Measurements from ENCODE around the gene FAM184A. TPM values are rescaled to one million over a fixed set of nuclear protein-coding genes. Genes with fewer than 3 reads are reported as not detected.

Gene FAM184A
- polyA plus RNA-seq, 1 donor (not counting 4 experiments of a cell fraction or from before 2014, with no cell fraction given), result 0.20 TPM

GRCh38 chr6:119060255-119060907 lies 18.1 kb downstream of the FAM184A start:
- FAIRE-seq (no peak), DNase-seq (ENCODE audit: low read depth, low spot score) (no peak)
- H4K20me1 ChIP-seq (ENCODE audit: control insufficient read depth, extremely low read depth, insufficient read depth, low read length), result no peaks in the 10 kb centered on the region
- no peaks in the 10 kb centered on the region for H3K9me3 ChIP-seq (ENCODE audit: control insufficient read depth, low read depth, low read length)
- dilution Hi-C loops (cut with MboI; ENCODE audit: extremely low pct_ligation_motif_present, low sequenced_read_pairs), result no loop called here
- H3K4me2 ChIP-seq (ENCODE audit: control insufficient read depth, extremely low read depth, insufficient read depth, low read depth, low read length), result no peak overlapping the region
- no peak overlapping the region for H3K4me3 ChIP-seq (ENCODE audit: control insufficient read depth in 2 of 3, extremely low read depth in 1 of 3, insufficient read depth in 2 of 3, low read depth in 1 of 3, low read length in 3 of 3)
- H3K27ac ChIP-seq (ENCODE audit: control insufficient read depth, insufficient read depth, low read length), result no peak overlapping the region
- no peaks in the 10 kb centered on the region for H3K27me3 ChIP-seq (ENCODE audit: control insufficient read depth, extremely low read depth, insufficient read depth, low read length)
- H3K4me1 ChIP-seq (ENCODE audit: control insufficient read depth, extremely low read depth, insufficient read depth, low read length), result no peaks in the 10 kb centered on the region
- H3K9me1 ChIP-seq (ENCODE audit: control insufficient read depth, extremely low read depth, insufficient read depth, low read length), result no peaks in the 10 kb centered on the region
- no peak for TF ChIP-seq EZH2 (IDR thresholded peaks at IDR 0.05; ENCODE audit: low read length)
- no peak for TF ChIP-seq CTCF (optimal IDR thresholded peaks at IDR 0.05 in 1 of 3, IDR thresholded peaks at IDR 0.05 in 1 of 3, conservative IDR thresholded peaks at IDR 0.05 in 1 of 3; ENCODE audit: extremely low read depth in 1 of 3, insufficient read depth in 2 of 3, low read length in 3 of 3)
- H3K36me3 ChIP-seq (ENCODE audit: control insufficient read depth in 2 of 2, extremely low read depth in 1 of 2, insufficient read depth in 2 of 2, low read length in 2 of 2), result no peaks in the 10 kb centered on the region
- H3K9ac ChIP-seq (ENCODE audit: control insufficient read depth, extremely low read depth, insufficient read depth, low read length), result no peak overlapping the region
- H3K79me2 ChIP-seq (ENCODE audit: control insufficient read depth, insufficient read depth, low read length), result no peaks in the 10 kb centered on the region
- no peak overlapping the region for H2AFZ ChIP-seq (ENCODE audit: control insufficient read depth, low read length)

GRCh38 chr6:119055069-119055468 lies 23.4 kb downstream of the FAM184A start:
- H3K79me2 ChIP-seq (ENCODE audit: control insufficient read depth, insufficient read depth, low read length), result no peaks in the 10 kb centered on the region
- no peak overlapping the region for H3K9ac ChIP-seq (ENCODE audit: control insufficient read depth, extremely low read depth, insufficient read depth, low read length)
- FAIRE-seq (no peak), DNase-seq (ENCODE audit: low read depth, low spot score) (no peak)
- H3K9me1 ChIP-seq (ENCODE audit: control insufficient read depth, extremely low read depth, insufficient read depth, low read length), result no peaks in the 10 kb centered on the region
- H3K9me3 ChIP-seq (ENCODE audit: control insufficient read depth, low read depth, low read length), result no peaks in the 10 kb centered on the region
- H3K4me2 ChIP-seq (ENCODE audit: control insufficient read depth, extremely low read depth, insufficient read depth, low read depth, low read length), result no peak overlapping the region
- no peak overlapping the region for H3K27ac ChIP-seq (ENCODE audit: control insufficient read depth, insufficient read depth, low read length)
- no peaks in the 10 kb centered on the region for H3K36me3 ChIP-seq (ENCODE audit: control insufficient read depth in 2 of 2, extremely low read depth in 1 of 2, insufficient read depth in 2 of 2, low read length in 2 of 2)
- dilution Hi-C loops (cut with MboI; ENCODE audit: extremely low pct_ligation_motif_present, low sequenced_read_pairs), result no loop called here
- H3K27me3 ChIP-seq (ENCODE audit: control insufficient read depth, extremely low read depth, insufficient read depth, low read length), result no peaks in the 10 kb centered on the region
- no peaks in the 10 kb centered on the region for H4K20me1 ChIP-seq (ENCODE audit: control insufficient read depth, extremely low read depth, insufficient read depth, low read length)
- H3K4me1 ChIP-seq (ENCODE audit: control insufficient read depth, extremely low read depth, insufficient read depth, low read length), result no peaks in the 10 kb centered on the region
- H2AFZ ChIP-seq (ENCODE audit: control insufficient read depth, low read length), result no peak overlapping the region
- TF ChIP-seq EZH2 (IDR thresholded peaks at IDR 0.05; ENCODE audit: low read length), result no peak
- TF ChIP-seq CTCF (optimal IDR thresholded peaks at IDR 0.05 in 1 of 3, IDR thresholded peaks at IDR 0.05 in 1 of 3, conservative IDR thresholded peaks at IDR 0.05 in 1 of 3; ENCODE audit: extremely low read depth in 1 of 3, insufficient read depth in 2 of 3, low read length in 3 of 3), result no peak
- H3K4me3 ChIP-seq (ENCODE audit: control insufficient read depth in 2 of 3, extremely low read depth in 1 of 3, insufficient read depth in 2 of 3, low read depth in 1 of 3, low read length in 3 of 3), result no peak overlapping the region

All from keratinocyte (primary cell).